Right cardiac atrium (tissue), 5 donors: Measurements from ENCODE around the gene HDAC7. TPM values are rescaled to one million over a fixed set of nuclear protein-coding genes. Genes with fewer than 3 reads are reported as not detected.

Experiments used
- ATAC-seq, 2 donors: fragments of 200-7000 bp; cut with Tn5 transposase; one replicate each; pipeline versions ENCODE4 v1.8.0 to v1.9.1; 2020; ENCODE audit warnings: moderate library complexity in 2 of 2, mild to moderate bottlenecking in 1 of 2
- DNase-seq, 3 donors: peaks; one replicate each; pipeline ENCODE4 v3.0.0-alpha.2; 2020
- H3K27ac ChIP-seq: one replicate; pipeline ENCODE4 v1.5.1; 2013; ENCODE audit warnings: mild to moderate bottlenecking, low read length, control low read depth, moderate library complexity
- H3K27me3 ChIP-seq: one replicate; pipeline ENCODE4 v1.6.1; 2013; ENCODE audit not compliant: control insufficient read depth, insufficient read depth
- H3K4me1 ChIP-seq: one replicate; pipeline ENCODE4 v1.6.1; 2013; ENCODE audit warnings: low read length; ENCODE audit not compliant: control insufficient read depth, insufficient read depth
- H3K4me3 ChIP-seq: one replicate; pipeline ENCODE4 v1.5.1; 2013; ENCODE audit warnings: low read length, control low read depth
- H3K9me3 ChIP-seq: one replicate; pipeline ENCODE4 v1.6.1; 2013; ENCODE audit warnings: low read length; ENCODE audit not compliant: control insufficient read depth
- WGBS: extraction: QIAGEN DNeasy Blood & Tissue Kit; methylation state at CpG from one replicate; pipeline ENCODE4 v1.1.7; 2013; 5-methylcytosine and 5-hydroxymethylcytosine counted together
- intact Hi-C, 4 donors: fragments of 100-400 bp; cut with DNase I; formaldehyde crosslinking; loops; one replicate each; pipeline versions ENCODE4 v1.11.0 to v1.14.0; 2022 to 2023
- polyA plus RNA-seq: library from polyadenylated mRNA; stranded (reverse); fragments of 200-250 nt; gene quantifications from one replicate; pipeline ENCODE4 v1.2.3, GENCODE V29; 2013
- total RNA-seq, 4 donors: library from RNA; stranded (reverse); fragmentation: NEBNext Ultra II Directional; extraction: Animal tissue kit (Norgen Biotek cat#: 25700); gene quantifications; one replicate each; pipeline ENCODE4 v1.2.1, GENCODE V29; 2021
- donor health status: healthy with polysubstance abuse.
- donor health status: DM: no; HTN: yes; CAD: no.
- donor health status: DM: no; HTN: no; CAD: no.
- donor health status: DM: no; HTN: yes; CAD: no; lungs with severe emphysema.
- donor health status: DM: yes; HTN: yes; CAD: no.

The HDAC7 gene
- total and polyA plus RNA-seq, 5 donors, result 38.0 to 60.1 (median 49.7) TPM

DNA sequence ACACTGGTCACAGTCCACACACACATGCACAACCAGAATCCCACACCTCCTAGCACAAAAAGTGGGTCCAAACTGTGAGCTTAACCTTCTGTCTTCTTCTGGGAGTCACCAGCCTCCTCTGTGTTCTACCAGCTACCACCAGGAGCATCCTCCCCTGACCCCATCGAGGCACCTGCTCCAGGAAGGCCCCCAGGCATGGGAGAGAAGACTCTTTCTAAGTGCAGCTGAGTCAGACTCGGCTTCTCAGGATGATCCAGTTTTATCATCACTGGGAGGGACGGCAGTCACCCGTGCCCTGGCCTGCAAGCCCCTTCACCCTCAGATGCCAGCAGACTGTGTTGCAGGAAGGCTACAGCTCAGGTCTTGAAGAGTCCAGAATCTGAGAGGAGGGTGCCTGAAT, 86.6 kb downstream of the HDAC7 start:
- H3K4me3 ChIP-seq, result no peak overlapping the region
- intact Hi-C loops, result no loop called here
- H3K9me3 ChIP-seq, result no peaks in the 10 kb centered on the region
- DNase-seq, result no peak
- H3K27ac ChIP-seq, result no peak overlapping the region
- WGBS, result 86% methylated on average over 4 of the region's 4 CpGs
- peaks cover 29% of the 10 kb centered on the region for H3K4me1 ChIP-seq
- ATAC-seq, result no peak
- no peaks in the 10 kb centered on the region for H3K27me3 ChIP-seq

Other genes with a start within 250 kb of the HDAC7 start
- 10 to 100 TPM; 15.4 to 22.8 (median 21.3) TPM for gene RPAP3, start 113.9 kb downstream of the HDAC7 start, total RNA-seq
- 11.9 TPM for gene RPAP3, start 113.9 kb downstream of the HDAC7 start, polyA plus RNA-seq
- gene ENDOU, start 94.4 kb downstream of the HDAC7 start, total RNA-seq, result under 1 TPM; 0.28 to 0.86 (median 0.51) TPM
- gene ENDOU, start 94.4 kb downstream of the HDAC7 start, polyA plus RNA-seq, result 0.45 TPM
- gene RAPGEF3, start 61.0 kb downstream of the HDAC7 start, total RNA-seq, result 10 to 100 TPM; 14.1 to 28.7 (median 23.3) TPM
- 44.9 TPM for gene RAPGEF3, start 61.0 kb downstream of the HDAC7 start, polyA plus RNA-seq
- gene SLC48A1, start 46.7 kb downstream of the HDAC7 start, total RNA-seq, result 10 to 100 TPM; 26.5 to 30.1 (median 27.6) TPM
- gene SLC48A1, start 46.7 kb downstream of the HDAC7 start, polyA plus RNA-seq, result 22.0 TPM
- 1 to 10 TPM in 2 of 4 donors, under 1 TPM in 2; 0.93 to 3.0 (median 1.3) TPM for gene VDR, start 85.1 kb upstream of the HDAC7 start, total RNA-seq
- gene VDR, start 85.1 kb upstream of the HDAC7 start, polyA plus RNA-seq, result 0.27 TPM
- gene TMEM106C, start 143.7 kb upstream of the HDAC7 start, total RNA-seq, result 10 to 100 TPM; 68.6 to 85.7 (median 74.5) TPM
- 67.8 TPM for gene TMEM106C, start 143.7 kb upstream of the HDAC7 start, polyA plus RNA-seq
- not detected for gene COL2A1, start 184.6 kb upstream of the HDAC7 start, total RNA-seq
- 0.07 TPM for gene COL2A1, start 184.6 kb upstream of the HDAC7 start, polyA plus RNA-seq